Activated CD4-positive, alpha-beta T cell treated with anti-CD3 and anti-CD28 coated beads, Interleukin-2, amount 50 U/mL, for 24 hours (primary cell): ENCODE data around the gene SV2C.

Experiments used
- DNase-seq, 2 donors: peaks; one replicate each; pipeline ENCODE4 v3.0.0-alpha.2; 2020; ENCODE audit warnings: low read depth in 1 of 2, low spot score in 1 of 2

The SV2C gene

DNA sequence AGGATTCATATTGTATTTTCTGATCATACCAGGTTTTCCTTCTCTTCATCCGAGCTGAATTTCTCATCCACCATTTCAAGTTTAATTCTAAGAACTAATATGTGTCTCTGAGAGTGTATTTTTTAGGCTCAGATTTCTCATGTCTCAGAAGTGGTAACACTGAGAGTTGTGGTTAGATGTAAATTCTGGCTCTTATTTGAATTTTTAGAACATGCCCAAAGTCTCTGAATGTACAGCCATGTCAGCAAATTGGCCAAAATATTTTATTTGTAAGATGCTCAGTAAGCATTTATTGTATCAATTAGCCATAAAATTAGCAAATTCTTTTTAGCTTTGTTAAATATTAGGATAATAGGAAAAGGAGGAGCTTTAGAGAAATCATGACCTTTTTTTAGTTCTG, 16.6 kb downstream of the SV2C start:
- no peak for DNase-seq

DNA sequence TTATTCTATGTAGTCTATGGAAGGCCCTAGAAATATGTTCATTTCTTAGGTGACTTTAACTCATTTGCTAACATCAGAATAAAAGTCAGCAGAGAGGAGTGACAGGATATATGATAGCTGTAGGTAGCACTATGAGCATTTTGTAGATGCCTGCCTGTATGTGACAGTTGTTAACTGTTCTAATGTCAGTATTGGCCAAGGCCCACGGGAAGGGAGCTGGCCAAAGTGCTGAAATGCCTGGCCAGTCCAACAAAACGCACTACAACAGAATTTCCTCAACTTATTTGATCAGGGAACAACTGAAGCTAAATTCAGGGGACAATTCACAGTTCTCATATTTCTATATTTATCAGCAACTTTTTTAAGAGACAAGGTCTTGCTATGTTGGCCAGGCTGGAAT, 20.8 kb downstream of the SV2C start:
- no peak for DNase-seq

DNA sequence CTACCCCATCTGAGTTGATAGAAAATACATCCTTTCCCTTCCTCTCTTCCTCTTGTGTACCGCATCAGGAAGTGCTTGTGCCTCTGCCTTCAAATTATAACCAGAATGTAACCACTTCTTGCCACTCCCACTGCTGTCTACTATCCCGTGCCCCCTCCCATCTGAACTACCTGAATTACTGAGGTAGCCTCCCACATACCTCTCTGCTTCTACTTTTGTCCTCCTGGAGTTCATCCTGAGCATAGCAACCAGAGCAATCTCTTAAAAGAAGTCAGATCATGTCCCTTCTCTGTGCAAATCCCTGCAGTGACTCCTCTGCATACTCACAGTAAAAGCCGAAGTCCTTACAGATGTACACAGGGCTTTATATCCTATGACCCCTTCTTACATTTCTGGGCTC, 23.0 kb downstream of the SV2C start:
- no peak for DNase-seq

DNA sequence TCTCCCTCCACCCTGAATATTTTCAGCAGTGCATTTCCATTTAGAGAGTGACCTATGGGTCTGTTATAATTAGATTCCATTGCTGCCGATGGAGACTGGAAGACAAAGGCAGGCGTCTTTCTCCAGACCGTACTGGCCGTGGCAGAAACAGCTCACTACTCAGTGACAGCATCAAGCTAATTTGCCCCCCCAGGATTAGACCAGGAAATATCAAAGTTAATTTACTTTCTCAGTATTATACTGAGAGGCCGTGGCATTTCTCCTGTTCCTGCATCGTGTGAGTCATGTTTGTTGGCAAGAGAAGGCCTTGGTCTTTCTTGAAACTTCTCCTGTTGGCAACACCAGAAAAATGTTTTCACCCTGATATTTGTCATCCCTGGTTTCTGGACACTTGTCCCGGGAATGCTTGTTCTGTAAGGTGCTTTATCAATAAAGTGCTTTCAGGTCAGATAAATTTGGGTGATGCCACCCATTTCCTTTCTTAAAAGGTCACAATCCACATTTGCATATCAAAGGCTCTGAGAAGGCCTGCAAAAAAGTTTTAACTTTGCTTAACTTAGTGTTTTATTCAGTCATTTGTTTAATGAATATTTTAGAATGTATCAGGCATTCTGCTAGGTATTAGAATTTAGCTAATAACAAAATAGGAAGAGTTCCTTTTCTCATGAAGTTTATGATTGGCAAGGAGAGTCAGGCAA, 28.4 kb downstream of the SV2C start:
- no peak for DNase-seq

DNA sequence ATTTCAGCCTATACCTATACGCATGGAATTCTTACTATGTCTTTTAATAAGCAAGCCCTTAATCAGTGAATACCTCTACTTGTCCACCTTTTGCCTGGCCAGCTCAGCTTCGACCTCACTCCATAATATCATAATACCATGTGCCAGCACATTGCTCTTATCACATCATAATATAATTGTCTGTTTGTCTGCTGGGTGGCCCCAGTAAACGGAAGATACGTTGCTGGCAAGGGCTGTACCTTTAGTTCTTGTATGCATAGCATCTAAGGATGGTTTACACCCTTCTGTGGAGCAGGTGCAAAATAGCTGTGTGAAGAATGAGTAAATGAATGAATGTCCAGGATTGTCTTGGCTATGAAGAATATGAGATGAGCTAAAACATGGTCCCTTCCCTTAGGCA, 29.9 kb downstream of the SV2C start:
- DNase-seq = no peak

DNA sequence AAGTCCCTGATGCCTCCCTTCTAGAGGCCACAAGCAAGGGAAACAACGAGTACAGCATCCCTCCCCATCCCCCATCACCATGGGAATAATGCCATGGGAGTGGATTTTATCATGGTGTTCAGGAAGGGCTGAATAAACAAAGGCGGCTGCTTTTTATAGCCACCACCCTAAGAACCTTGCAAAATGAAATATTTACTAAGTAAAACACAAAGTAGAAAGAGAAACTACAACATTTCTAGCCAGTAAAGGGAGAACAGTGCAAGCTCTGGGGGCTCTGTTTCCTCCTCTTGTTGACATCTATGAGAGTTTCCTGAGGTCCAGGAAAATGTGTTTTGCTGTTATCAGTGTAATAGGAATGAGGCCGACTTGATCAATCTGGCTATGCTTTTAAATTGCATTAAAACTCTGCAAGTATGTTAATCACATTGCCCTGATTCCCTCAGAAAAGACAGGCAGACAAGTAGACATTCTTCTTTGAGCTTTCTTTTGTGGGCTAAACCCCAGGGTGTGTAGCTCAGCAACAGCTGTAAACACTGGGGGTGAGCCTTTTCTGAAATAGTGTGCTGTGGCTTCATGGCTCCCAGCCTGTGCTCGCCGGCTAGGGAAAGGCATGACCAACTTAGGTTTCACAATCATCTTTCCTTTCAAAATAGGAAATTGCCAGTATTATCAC, 31.1 kb downstream of the SV2C start:
- DNase-seq = no peak

DNA sequence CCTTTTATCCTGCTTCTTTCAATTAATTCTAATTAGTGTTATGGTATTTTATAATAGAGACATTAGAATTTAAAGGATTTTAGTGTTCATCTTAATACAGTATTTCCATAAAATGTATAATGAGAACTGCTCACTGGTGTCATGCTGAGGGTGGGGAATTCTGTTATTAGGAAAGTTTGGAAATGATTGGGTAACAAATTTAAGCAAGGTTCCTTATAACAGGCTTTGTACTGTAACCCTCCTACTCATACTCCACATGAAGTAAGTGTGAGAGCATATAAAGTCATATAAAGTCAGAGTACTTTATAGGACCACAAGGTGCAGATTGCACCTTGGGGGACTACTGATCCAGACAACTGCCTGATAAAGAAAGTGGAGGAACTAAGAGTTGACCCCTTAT, 42.2 kb downstream of the SV2C start:
- no peak for DNase-seq

DNA sequence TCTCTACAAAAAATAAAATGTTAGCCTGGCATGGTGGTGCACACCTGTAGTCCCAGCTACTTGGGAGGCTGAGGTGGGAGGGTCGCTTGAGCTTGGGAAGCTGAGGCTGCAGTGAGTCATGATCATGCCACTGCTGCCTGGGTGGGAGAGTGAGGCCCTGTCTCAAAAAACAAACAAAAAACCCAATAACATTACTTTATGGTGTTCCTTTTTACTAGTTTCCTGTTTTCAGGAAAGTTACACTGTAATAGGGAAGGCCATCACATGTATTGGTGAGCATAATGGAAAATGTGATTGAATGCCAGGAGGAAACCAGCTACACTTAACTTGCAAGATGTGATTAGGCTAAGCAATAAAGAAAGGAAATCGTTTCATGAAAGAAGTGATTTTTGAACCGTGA, 42.7 kb downstream of the SV2C start:
- DNase-seq = no peak

DNA sequence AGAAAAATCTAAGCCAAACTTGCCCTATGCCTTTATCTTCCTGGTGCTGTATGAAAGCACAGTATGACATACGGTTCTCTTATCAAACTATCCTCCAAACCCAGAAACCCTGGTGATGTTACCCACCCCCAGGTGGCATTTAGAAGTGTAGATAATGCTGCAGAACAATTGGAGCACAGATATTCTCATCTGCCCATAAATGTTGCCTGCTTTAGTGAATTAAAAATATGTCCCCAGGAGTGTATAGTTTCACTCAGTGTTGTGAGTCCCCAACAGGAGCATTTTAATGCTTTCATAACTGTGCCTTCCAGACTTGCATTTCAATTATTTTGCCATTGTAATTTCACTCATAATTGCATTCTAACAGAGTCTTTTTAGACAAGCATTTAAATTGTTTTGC, 50.8 kb downstream of the SV2C start:
- DNase-seq = no peak

DNA sequence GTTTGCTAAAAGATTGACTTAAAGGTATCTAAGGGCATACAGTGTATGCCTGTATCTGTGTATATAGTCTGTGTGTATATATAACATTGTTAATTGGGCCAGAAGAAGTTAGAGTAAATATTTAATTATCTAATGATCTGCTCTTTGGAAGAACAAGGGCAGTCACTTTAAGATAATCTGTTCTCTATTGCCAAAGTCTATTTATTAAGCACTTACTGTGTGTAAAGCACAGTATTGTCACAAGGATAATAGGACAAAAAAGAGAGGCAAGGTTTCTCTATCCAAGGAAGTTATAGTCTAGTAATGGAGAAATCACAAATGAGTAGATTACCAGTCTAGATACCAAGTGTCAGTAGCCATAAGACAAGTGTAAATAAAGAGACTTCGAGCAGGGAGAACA, 51.5 kb downstream of the SV2C start:
- DNase-seq = no peak

DNA sequence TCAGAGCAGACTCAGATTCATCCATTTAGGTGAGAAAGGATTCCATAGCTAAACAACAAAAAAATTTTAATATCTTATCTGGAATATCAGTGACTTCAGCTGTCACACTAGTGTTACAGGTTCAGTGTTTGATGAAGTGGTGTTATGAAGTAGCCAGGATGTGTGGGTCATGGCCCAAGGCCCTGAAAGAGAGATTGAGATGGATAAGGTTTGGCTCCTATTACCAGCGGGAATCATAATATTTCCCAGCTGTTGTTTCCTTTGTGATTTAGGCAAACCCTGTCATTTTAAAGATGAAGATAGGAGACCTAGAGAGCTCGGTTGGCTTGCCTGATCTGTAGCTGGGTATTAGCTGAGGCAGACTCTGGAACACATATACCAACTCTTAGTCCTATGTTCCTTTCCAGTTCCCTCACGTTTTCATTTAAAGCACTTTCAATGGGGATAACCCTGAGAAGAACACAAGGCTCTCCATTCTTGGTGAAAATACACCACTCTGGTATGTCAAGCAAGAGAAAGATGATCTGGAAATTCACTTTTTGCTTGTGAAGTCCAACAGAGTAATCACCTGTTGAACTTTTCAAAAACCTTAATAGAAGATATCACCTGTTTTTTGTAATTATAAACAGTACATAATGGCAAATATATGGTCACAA, 54.8 kb downstream of the SV2C start:
- no peak for DNase-seq

DNA sequence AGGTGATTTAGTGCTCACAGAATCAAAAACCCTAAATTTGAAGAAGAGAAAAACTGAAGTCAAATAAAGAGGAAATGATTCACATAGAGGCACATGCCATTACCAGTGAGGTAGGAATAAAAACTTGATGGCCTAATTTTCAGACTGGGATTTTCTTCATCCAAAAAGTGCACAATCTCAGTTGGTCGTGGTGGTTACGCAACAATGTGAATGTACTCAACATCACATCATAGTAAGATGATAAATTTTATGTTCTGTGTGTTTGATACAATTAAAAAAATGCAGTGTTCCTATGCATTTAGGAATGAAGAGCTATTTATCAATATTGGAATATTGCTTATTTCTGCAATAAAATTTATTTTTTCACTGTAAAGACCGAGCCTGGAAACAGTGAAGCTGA, 60.7 kb downstream of the SV2C start:
- DNase-seq = no peak

DNA sequence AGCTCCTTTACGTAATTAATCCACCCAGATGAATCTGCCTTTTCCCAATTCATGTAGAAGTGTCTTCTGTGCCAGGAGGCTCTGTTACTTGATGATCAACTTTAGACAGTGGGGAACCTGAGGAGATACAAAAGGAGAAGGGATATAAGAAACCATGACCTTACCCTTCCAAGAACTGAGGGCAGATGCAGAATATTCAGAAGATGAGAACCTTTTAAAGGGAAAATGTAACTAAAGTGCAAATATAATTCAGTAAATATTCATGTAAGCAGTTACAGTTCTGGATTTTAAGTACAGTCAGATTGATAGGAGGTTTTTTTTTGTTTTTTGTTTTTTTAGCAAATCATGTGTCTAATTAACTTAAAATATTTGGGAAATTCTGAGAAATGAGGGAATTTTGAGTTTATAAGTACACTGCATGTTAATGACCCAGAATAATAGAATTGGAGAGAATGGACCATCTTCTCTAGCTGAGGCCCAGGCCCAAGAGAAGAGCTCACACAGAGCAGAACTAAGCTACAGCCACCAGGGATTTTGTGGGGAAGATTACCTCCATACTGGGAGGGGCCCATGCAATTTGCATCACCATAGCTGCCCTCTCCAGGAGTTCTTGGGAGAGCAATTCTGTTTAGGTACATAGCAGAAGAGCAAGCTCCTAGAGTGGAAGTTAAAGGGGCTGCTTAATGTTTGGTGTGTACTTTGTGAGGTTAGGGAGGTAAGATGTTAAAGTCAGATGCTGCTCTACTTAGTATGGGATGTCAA, 61.5 kb downstream of the SV2C start:
- DNase-seq = no peak

DNA sequence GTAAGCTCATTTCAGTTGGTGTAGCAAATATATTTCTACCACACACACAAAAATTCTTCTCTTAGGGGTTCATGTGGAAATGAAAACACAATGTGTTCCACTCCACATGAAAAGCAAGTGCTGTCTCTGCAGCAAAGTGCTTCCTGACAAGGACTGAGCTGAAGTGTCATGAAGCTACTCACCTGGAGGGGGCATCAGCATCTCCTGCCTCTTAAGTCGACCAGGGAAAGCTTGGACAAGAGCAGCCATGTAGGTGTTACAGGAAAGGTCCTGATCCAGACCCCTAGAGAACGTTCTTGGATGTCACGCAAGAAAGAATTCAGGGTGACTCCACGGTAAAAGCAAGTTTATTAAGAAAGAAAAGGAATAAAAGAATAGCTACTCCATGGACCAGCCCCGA, 62.8 kb downstream of the SV2C start:
- no peak for DNase-seq

DNA sequence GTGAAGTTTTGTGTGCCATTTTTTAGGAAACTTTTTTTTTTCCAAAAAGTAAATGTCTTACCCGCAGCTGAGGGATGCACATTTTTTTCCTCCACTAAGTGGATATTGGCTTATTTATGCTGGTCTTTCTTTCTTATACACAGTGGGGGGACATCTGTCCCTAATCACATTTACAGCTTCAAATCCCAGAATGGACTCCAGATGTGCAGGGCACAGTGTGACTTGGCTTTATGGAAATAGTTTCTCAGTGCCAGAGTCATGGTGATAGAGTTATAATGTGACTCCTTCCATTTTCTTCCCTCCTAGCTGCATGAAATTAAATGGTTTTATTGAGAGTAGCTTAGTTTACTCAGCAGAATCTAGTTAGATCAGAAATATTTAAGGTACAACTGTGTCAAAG, 66.5 kb downstream of the SV2C start:
- no peak for DNase-seq

DNA sequence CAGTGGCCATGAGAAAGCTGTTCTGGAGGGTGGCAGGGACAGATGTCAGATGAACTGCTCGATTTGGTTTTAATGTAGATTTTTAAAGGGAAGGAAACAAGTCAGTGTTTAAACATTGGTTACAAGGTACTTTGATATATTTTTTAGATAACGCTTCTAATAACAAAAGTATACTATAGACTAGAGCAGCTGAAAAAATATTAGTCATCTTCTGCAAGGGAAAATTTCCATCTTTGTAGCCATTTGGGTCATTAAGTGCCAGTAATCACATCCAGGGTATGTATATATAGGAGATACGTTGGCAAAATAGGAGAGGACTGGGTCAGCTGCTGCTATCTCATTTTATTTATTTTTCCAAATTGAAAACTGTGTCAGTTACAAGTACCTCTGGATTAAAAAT, 69.0 kb downstream of the SV2C start:
- DNase-seq = no peak

DNA sequence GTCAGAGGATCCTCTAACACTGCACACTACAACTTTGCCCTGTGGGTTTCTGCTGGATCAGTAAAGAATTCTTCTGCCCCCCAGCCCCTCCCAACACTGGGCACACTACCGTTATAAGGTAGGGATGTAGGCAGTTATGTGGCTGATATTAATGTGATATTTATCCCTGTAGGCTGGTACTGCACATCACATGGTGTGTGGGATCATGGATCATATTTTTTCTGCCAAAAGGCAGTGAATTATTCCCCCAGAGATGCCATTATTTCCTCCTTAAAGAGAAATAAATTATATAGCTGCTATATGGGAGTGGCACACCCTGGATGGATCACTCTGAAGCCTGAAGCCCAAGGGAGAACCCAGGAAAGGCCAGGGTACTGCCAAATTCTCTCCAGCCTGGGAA, 69.5 kb downstream of the SV2C start:
- no peak for DNase-seq

DNA sequence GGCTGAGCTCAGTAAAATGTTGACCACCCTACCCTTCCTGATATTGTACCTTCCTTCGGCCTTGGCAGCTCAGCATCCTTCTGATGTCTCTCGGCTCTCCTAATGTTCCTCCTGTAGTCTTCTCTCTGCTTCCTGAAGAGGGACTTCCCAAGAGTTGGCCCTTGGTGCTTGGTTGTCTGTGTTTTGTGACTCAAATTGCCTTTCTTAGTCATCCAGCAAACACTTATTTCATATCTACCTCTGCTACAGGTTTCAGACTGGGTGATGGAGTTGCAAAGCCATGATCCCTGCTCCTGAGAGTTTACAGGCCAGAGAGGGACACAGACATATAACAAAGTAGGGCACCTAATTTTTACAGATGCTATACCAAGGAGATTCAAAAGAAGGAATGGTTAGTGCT, 70.1 kb downstream of the SV2C start:
- DNase-seq = no peak

DNA sequence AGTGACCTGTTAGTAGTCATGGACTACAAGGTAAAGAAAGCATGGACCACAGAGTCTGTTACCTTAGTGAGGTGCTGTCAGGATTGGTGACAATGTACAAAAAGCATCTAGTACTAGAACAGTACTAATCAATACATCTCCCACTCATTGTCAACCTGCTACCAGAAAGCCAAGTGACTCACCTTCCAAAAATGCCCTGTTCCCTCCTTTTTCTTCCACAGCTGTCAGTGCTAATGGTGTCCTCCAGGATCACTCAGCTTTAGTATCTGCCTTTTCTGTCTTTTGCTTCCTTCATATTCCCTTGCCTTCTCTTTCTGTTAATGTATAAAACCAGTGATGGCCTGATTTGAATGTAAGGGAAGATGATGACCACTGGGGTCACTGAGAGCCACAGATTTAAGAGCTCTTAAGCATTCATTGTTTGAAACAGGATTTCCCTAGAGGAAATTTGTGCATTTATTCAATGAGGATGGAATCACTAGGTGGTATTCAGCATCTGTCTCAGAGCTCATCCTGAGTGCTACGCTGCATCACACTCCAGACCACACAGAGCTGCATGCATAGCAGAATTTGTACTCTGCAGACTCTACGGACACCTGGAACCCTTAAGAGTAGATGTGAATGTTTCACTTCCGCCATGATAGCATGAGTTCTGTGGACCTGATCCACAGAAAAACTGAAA, 71.0 kb downstream of the SV2C start:
- DNase-seq = no peak

DNA sequence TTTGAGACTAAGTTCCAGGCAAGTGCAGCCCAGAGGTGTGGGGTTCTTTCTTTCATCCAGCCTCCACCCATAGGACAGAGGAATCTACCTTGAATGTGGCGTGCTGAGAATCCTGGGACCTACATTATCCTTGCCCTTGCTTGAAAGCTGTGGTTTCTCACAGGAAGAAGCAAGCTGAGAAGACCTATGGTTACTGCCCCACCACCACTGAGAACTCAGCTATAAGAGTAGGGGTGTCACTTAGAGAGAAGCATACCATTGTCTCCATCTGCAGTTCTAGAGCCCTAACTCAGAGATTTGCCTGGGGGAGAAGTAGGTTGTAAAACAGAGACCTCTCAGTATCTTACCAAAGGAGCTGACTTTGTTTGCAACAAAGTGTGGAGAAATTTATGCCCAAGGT, 72.4 kb downstream of the SV2C start:
- no peak for DNase-seq

DNA sequence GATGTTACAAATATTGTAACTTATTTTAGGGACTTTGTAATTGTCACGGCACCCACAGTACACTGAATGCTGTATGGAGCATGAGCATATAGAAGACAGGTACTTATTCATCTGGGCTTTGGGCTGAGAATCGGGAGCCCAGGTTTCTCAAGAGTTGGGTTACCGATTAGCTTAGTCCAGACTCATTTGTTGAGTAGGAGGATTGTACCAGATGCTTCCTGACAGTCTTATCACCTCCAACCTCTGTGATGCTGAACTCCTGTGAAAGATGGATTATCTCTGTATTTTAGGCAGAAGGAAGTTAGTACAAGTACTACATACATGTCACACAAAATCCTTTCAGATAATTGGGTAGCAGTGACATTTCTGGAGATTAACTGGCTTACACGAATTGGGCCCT, 79.2 kb downstream of the SV2C start:
- DNase-seq = no peak
